HG03558 (cell line): ENCODE measurements around the gene HOXC12.

Experiments
- ATAC-seq: cut with Tn5 transposase; IDR thresholded peaks from one replicate; pipeline ENCODE4 v1.9.1; 2021; ENCODE audit warnings: moderate number of reproducible peaks; ENCODE audit not compliant: unreplicated experiment; ENCODE audit errors: extremely low read depth

HOXC12 gene

GRCh38 chr12:53982648-53983567 is 28.2 kb downstream of the HOXC12 start:
- no peak for ATAC-seq

DNA sequence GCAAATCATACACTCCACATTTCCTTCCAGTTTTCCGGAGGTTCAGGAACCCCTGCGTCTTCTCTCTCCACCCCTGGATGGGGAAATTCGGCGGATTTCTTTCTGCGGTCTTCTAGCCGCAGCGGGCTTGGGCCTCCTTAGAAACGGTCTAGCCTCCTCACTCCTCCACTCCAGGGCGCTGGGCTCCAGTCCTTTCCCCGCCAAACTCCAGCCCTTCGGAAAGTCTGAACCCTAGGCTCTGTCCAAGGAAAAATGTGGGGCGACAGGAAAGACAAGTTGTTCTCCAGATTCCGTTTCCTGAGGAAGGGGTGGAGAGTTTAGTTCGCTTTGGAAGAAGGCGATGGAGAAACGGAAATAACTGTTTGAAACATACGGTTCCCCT is 28.9 kb downstream of the HOXC12 start:
- no peak for ATAC-seq

DNA sequence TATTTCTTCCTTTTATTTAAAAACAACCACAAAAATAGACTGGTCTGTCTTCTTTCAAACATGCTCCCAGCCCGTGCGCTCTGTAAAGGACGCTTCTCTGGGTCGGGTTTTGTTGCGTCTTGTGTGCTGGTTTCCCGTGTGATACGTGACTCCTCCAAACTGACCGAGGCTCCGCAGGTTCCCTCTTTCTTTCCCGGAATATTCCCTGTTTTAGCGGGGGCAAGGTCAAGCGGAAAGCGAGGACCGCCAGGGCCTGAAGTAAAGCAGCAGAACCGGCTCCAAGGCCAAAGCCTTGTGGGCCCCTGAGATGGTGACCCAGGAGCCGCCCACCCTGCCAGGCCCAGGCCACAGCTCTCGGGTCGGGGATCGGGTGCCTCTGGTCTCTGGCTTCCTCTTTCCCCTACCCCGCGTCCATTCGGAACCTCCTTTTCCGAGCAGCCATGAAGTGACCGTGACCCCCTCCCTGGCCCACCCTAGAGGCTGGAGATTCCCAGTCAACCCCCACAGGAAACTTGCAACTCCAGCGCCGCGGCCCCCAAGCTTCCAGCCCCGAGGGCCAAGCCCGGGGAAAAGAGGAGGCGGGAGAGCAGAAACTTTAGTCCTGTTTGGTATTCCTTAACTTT is 29.4 kb downstream of the HOXC12 start:
- no peak for ATAC-seq

GRCh38 chr12:53984901-53985691 is 30.4 kb downstream of the HOXC12 start, which contains the start of gene HOXC10:
Gene HOXC10, plus strand, starts transcription at chr12:53985146. Its CDS starts 114 bp downstream, at chr12:53985260.
- ATAC-seq = no peak

- ATAC-seq = no peak
Measured at GRCh38 chr12:53985692-53985993, 30.9 kb downstream of the HOXC12 start.

GRCh38 chr12:53985994-53986685 is 31.4 kb downstream of the HOXC12 start:
- no peak for ATAC-seq

- no peak for ATAC-seq
Measured at GRCh38 chr12:53986686-53987483, 32.2 kb downstream of the HOXC12 start.

DNA sequence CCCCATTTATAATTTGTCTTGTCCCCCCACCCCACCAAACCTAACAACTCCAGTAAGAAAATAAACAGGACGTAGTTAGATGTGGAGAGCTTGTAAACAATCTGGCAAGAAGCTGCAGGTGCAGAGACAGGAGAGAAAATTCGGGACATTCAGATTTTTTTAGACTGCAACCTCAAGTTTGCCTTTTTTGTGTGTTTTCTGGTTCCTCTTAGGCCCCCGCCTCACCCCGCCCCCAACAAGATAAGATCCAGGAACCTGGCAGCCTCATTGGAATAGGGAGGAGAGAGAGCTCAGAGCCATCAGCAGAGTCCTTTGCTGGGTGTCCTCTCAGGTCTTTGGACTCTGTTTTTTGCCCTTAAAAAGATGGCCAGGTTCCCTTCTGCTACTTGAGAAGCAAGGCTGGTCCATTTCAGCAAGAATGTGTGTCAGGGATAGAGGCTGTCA is 33.1 kb downstream of the HOXC12 start:
- no peak for ATAC-seq

DNA sequence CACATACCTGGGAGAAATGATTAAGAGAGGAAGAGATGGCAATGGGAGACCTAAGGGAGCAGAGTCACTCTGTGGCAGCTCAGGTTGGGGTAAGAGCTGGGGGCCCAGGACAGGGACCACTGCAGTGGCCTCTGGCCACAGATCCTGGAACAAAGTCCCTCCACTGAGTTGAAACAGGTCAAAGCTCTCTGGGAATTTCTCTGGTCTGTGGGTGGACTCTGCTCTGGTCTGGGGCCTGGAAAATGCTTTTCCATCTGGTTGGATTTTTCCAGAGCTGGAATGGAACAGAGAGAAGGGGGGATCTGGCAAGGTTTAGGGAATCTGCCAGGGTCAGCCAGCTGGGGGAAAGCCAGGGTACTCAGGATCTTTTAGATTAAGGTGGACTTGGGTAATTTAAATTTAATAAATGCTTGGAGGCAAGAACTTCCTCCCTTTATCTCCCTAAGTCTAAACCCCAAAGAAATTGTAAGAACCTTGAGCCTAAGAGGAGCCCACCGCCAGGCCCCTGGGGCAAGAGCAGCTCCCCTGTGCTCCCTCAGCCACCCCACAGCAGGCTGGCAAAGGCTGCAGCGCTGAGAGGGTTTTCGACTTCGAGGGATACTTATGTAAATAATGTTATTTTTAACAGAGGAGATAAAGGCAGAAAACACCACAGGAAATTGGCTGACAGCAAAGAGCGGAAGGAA is 34.0 kb downstream of the HOXC12 start:
- ATAC-seq = no peak

GRCh38 chr12:53989227-53990113 is 34.8 kb downstream of the HOXC12 start:
- no peak for ATAC-seq

- no peak for ATAC-seq
Measured at GRCh38 chr12:53990311-53991076, 35.8 kb downstream of the HOXC12 start.

- no peak for ATAC-seq
Measured at GRCh38 chr12:53991077-53991460, 36.4 kb downstream of the HOXC12 start.

DNA sequence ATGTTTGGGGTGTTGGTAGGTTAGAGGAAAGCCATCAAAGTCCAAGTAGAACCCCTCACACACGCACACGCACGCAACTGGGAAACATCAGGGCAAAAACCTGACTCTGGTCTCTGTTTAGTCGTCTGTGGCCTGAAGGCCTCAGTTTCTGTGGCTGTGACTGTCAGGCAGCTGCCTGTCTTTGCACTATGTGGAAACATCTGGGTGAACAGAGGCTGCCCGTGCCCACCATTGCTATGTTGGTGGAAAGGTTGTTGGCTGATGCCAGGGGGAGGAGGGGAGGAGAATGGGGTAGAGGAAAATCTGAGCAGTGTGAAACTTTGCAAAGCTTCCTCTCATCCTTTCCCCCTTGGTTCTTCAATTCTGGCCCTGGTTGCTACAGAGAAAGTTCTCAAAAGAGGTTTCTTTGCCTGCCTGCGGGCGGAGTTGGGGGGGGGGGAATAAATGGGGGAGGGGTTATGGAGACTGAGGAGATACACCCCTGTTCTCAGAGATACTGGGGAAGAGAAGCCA is 37.7 kb downstream of the HOXC12 start:
- ATAC-seq = no peak

- no peak for ATAC-seq
Measured at GRCh38 chr12:53993162-53994008, 38.7 kb downstream of the HOXC12 start.

DNA sequence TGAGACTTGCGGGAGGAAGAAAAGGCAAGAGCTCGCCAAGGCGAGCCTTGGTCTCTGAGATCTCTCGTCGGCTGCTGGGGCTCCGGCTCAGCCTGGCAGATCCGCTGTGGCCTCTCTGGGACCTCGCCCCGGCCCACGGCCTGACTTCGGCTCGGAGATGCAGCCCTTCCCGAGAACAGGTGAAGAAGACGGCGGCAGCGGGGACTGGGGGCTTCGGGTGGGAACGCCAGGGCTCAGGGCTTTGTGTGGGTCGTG is 39.2 kb downstream of the HOXC12 start:
- no peak for ATAC-seq

DNA sequence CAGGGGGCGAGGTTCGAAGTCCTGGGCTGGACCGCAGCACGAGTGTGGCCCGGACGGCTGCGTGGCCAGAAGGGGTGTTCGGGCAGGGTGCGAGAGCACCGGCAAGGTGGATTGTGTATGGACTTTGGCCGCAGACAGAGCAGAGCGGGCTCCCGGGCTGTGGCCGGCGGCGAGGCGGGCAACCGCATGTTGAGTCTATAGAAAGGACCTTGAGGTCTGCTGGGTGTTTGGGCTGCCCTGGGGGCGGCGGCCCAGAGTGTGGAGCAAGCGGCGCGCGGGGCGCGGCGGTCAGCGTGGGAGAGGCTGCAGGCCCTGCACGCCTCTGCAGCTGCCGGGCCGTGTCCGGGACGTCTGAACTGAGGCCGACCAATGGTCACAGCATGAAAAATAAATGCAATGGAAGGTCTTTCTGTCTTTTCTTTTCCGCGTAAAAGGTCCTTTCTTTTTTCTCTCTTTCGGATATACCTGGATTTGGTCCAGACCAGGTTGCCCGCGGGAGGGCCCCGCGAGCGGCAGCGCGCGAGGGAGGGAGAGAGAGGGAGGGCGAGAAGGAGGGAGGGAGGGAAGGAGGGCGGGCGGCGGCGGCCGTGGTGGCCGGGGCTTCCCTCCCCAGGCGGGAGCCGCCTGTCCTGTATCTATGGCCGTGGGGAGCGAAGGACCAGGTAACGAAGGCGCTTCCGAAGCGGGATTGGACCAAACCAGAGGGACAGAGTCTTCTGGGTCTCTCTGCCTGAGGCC is 39.7 kb downstream of the HOXC12 start:
- ATAC-seq = no peak
